Liver (tissue), 9 donors: ENCODE data around the gene PLPP6. TPM values are rescaled to one million over a fixed set of nuclear protein-coding genes. Genes with fewer than 3 reads are reported as not detected.

Experiments
- DNase-seq: peaks from one replicate; pipeline ENCODE4 v3.0.0-alpha.2; 2017; ENCODE audit warnings: low spot score
- H3K27ac ChIP-seq, 2 donors: one replicate each; pipeline ENCODE4 v1.7.0; 2013; ENCODE audit warnings: inconsistent platforms in 2 of 2, low read length in 2 of 2, control low read depth in 1 of 2, low read depth in 1 of 2, mild to moderate bottlenecking in 1 of 2
- H3K27me3 ChIP-seq, 4 donors: one replicate each; pipeline versions ENCODE4 v1.6.1 to v1.7.0; 2013; ENCODE audit warnings: low read length in 3 of 4, inconsistent platforms in 1 of 4, mild to moderate bottlenecking in 1 of 4, moderate library complexity in 1 of 4; ENCODE audit not compliant: control insufficient read depth in 4 of 4, insufficient read depth in 4 of 4
- H3K36me3 ChIP-seq, 4 donors: one replicate each; pipeline versions ENCODE4 v1.6.1 to v1.7.0; 2013; ENCODE audit warnings: low read length in 3 of 4, mild to moderate bottlenecking in 3 of 4, low read depth in 1 of 4, moderate library complexity in 1 of 4; ENCODE audit not compliant: control insufficient read depth in 4 of 4, insufficient read depth in 3 of 4
- H3K4me1 ChIP-seq, 4 donors: one replicate each; pipeline versions ENCODE4 v1.6.1 to v1.7.0; 2013; ENCODE audit warnings: low read length in 3 of 4, mild to moderate bottlenecking in 3 of 4, moderate library complexity in 1 of 4; ENCODE audit not compliant: control insufficient read depth in 4 of 4, insufficient read depth in 4 of 4
- H3K4me3 ChIP-seq, 3 donors: one replicate each; pipeline versions ENCODE4 v1.6.1 to v1.7.0; 2013; ENCODE audit warnings: low read length in 3 of 3, control low read depth in 1 of 3, low read depth in 1 of 3, mild to moderate bottlenecking in 1 of 3
- H3K9ac ChIP-seq, 2 donors: one replicate each; pipeline ENCODE4 v1.7.0; 2013; ENCODE audit warnings: low read length in 2 of 2, mild to moderate bottlenecking in 2 of 2, moderate library complexity in 2 of 2, control low read depth in 1 of 2, low read depth in 1 of 2
- H3K9me3 ChIP-seq, 4 donors: one replicate each; pipeline versions ENCODE4 v1.6.1 to v1.7.0; 2013; ENCODE audit warnings: low read length in 3 of 4; ENCODE audit not compliant: control insufficient read depth in 4 of 4
- CTCF ChIP-seq: fragments of 150-350 bp; IDR thresholded peaks from 2 replicates; pipeline ENCODE4 v1.5.1; 2017; ENCODE audit warnings: improper control_type of control experiment, low read depth, low read length; ENCODE audit not compliant: missing input control
- EGR1 ChIP-seq, 2 donors: IDR thresholded peaks; 2 replicates each; pipeline ENCODE4 v1.6.1; 2016 to 2018; ENCODE audit warnings: antibody characterized with exemption in 2 of 2, low read depth in 2 of 2
- FOXA1 ChIP-seq: IDR thresholded peaks from 2 replicates; pipeline ENCODE4 v1.6.1; 2016; ENCODE audit warnings: antibody characterized with exemption
- FOXA2 ChIP-seq: IDR thresholded peaks from 2 replicates; pipeline ENCODE4 v1.6.1; 2016; ENCODE audit warnings: antibody characterized with exemption
- GABPA ChIP-seq, 2 donors: IDR thresholded peaks in 1 of 2; conservative IDR thresholded peaks in 1 of 2; 2 replicates each; pipeline ENCODE4 v1.6.1; 2016; ENCODE audit warnings: antibody characterized with exemption in 2 of 2, mild to moderate bottlenecking in 1 of 2, moderate library complexity in 1 of 2
- HNF4A ChIP-seq, 2 donors: conservative IDR thresholded peaks; 2 replicates each; pipeline ENCODE4 v1.6.1; 2016; ENCODE audit warnings: antibody characterized with exemption in 2 of 2, mild to moderate bottlenecking in 2 of 2
- HNF4G ChIP-seq: IDR thresholded peaks from 2 replicates; pipeline ENCODE4 v1.6.1; 2016; ENCODE audit warnings: antibody characterized with exemption
- JUND ChIP-seq, 2 donors: IDR thresholded peaks; 2 replicates each; pipeline ENCODE4 v1.6.1; 2016; ENCODE audit warnings: antibody characterized with exemption in 2 of 2
- MAX ChIP-seq: IDR thresholded peaks from 2 replicates; pipeline ENCODE4 v1.6.1; 2016; ENCODE audit warnings: antibody characterized with exemption
- NR2F2 ChIP-seq: IDR thresholded peaks from 2 replicates; pipeline ENCODE4 v1.6.1; 2016; ENCODE audit warnings: antibody characterized with exemption
- RAD21 ChIP-seq, 2 donors: IDR thresholded peaks; 2 replicates each; pipeline ENCODE4 v1.6.1; 2016; ENCODE audit warnings: antibody characterized with exemption in 2 of 2, mild to moderate bottlenecking in 2 of 2
- REST ChIP-seq: IDR thresholded peaks from 2 replicates; pipeline ENCODE4 v1.6.1; 2016; ENCODE audit warnings: antibody characterized with exemption, mild to moderate bottlenecking
- RXRA ChIP-seq, 2 donors: IDR thresholded peaks; 2 replicates each; pipeline ENCODE4 v1.6.1; 2017 to 2018; ENCODE audit warnings: antibody characterized with exemption in 2 of 2, mild to moderate bottlenecking in 1 of 2
- SP1 ChIP-seq: IDR thresholded peaks from 2 replicates; pipeline ENCODE4 v1.6.1; 2018; ENCODE audit warnings: antibody characterized with exemption, mild to moderate bottlenecking
- TAF1 ChIP-seq: conservative IDR thresholded peaks from 2 replicates; pipeline ENCODE4 v1.6.1; 2016; ENCODE audit warnings: antibody characterized with exemption, mild to moderate bottlenecking
- YY1 ChIP-seq: IDR thresholded peaks from 2 replicates; pipeline ENCODE4 v1.6.1; 2016; ENCODE audit warnings: antibody characterized with exemption, mild to moderate bottlenecking
- WGBS: extraction: QIAGEN DNeasy Blood & Tissue Kit; methylation state at CpG from one replicate; pipeline ENCODE4 v1.1.7; 2013; 5-methylcytosine and 5-hydroxymethylcytosine counted together
- polyA plus RNA-seq, 2 donors: library from polyadenylated mRNA; stranded (reverse) in 1 of 2; unstranded in 1 of 2; fragments of 200-250 nt in 1 of 2; fragments of >200 nt in 1 of 2; fragmentation: Nextera tagmentation in 1 of 2; extraction: Ambion mirVana in 1 of 2; gene quantifications; one replicate each; pipeline versions ENCODE4 v1.2.1 to v1.2.3, GENCODE V29; 2013 to 2015
- total RNA-seq, 2 donors: library from RNA; depleted of rRNA; stranded (reverse); fragments of >200 nt; gene quantifications; one replicate each; pipeline ENCODE4 v1.2.3, GENCODE V29; 2014
- TF ChIP-seq, protein P1 (sequence below): IDR thresholded peaks from 2 replicates; pipeline ENCODE4 v1.6.1; 2016; ENCODE audit warnings: antibody characterized with exemption
- TF ChIP-seq, protein P2 (sequence below): IDR thresholded peaks from 2 replicates; pipeline ENCODE4 v1.6.1; 2016; ENCODE audit warnings: antibody characterized with exemption
- donor health status: healthy.
- donor health status: healthy.
- donor health status: healthy.
- donor health status: healthy.
- donor health status: healthy.

The PLPP6 gene
- total and polyA plus RNA-seq, 4 donors: 9.5 to 11.8 (median 11.1) TPM

DNA sequence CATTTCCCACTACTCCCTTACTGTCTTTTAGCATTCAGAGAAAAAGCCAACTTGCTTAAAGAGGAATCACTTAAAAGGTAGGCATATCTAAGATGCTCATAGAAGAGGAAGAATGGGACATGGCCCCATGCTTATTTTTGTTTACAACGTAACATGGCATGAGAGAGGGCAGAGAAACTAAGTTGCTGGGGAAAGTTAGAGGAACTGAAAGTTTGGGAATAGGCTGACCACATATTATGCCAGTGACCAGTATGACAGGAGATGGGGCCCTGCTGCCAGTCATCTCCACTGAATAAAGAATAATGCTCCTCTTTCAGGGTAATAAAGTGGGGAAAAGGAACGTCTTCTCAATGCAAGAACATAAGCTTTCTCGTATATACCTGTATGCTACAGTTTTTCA, 1.9 kb downstream of the PLPP6 start:
- H3K9ac ChIP-seq: peak overlapping the region in 1 of 2 donors; percentile 83
- H3K27me3 ChIP-seq: no peaks in the 10 kb centered on the region
- H3K27ac ChIP-seq: peak overlapping the region; percentile 94 to 97
- TF ChIP-seq SP1 (no peak), NR2F2 (no peak), HNF4G (no peak), HNF4A (conservative IDR thresholded peaks at IDR 0.05) (no peak), JUND (IDR thresholded peaks at IDR 0.05) (no peak), RXRA (IDR thresholded peaks at IDR 0.05) (no peak), FOXA2 (no peak), RAD21 (IDR thresholded peaks at IDR 0.05) (no peak)
- TF ChIP-seq, protein P1, sequence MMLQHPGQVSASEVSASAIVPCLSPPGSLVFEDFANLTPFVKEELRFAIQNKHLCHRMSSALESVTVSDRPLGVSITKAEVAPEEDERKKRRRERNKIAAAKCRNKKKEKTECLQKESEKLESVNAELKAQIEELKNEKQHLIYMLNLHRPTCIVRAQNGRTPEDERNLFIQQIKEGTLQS: no peak
- no peak for DNase-seq
- peaks cover 0 to 30% (median 12%) of the 10 kb centered on the region in 4 donors for H3K4me1 ChIP-seq
- no peaks in the 10 kb centered on the region for H3K36me3 ChIP-seq
- peak overlapping the region; percentile 69 to 95 (median 85) for H3K4me3 ChIP-seq
- H3K9me3 ChIP-seq: no peaks in the 10 kb centered on the region
- 79% methylated on average over 3 of the region's 3 CpGs for whole genome bisulfite sequencing

DNA sequence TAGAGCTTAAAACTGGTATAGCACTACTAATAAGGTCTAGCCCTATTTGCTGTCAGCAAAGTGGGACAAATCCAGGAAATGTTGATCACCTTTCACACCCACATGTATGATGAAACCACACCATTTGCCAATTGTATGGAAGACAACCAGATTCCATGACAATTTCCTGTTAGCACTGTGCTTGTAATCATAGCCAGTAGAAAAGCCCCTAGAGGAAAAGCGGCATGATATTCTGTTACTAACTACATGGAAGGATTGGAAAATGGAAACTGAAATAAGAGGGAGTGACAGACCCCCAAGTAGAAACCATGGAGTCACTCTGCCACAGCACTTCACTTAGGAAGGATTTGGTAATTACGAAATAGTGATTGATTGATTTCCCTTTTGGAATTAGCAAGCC, 3.3 kb downstream of the PLPP6 start:
- no peaks in the 10 kb centered on the region for H3K36me3 ChIP-seq
- no peaks in the 10 kb centered on the region for H3K9me3 ChIP-seq
- peak overlapping the region; percentile 69 to 95 (median 85) for H3K4me3 ChIP-seq
- peaks cover 0 to 30% (median 12%) of the 10 kb centered on the region in 4 donors for H3K4me1 ChIP-seq
- H3K27ac ChIP-seq: peak overlapping the region; percentile 94 to 97
- no peak for DNase-seq
- WGBS: 47% methylated on average over 2 of the region's 2 CpGs
- H3K27me3 ChIP-seq: no peaks in the 10 kb centered on the region
- TF ChIP-seq HNF4A (conservative IDR thresholded peaks at IDR 0.05): peak in 1 of 2 donors; percentile 31
- TF ChIP-seq TAF1: no peak
- TF ChIP-seq EGR1 (IDR thresholded peaks at IDR 0.05; ENCODE audit: low read depth in 2 of 2): peak in 1 of 2 donors; percentile 77
- TF ChIP-seq, protein P2, sequence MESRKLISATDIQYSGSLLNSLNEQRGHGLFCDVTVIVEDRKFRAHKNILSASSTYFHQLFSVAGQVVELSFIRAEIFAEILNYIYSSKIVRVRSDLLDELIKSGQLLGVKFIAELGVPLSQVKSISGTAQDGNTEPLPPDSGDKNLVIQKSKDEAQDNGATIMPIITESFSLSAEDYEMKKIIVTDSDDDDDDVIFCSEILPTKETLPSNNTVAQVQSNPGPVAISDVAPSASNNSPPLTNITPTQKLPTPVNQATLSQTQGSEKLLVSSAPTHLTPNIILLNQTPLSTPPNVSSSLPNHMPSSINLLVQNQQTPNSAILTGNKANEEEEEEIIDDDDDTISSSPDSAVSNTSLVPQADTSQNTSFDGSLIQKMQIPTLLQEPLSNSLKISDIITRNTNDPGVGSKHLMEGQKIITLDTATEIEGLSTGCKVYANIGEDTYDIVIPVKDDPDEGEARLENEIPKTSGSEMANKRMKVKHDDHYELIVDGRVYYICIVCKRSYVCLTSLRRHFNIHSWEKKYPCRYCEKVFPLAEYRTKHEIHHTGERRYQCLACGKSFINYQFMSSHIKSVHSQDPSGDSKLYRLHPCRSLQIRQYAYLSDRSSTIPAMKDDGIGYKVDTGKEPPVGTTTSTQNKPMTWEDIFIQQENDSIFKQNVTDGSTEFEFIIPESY: peak; percentile 28
- TF ChIP-seq RXRA (IDR thresholded peaks at IDR 0.05): peak; percentile 42 to 61
- TF ChIP-seq, protein P1: peak; percentile 65
- peak; percentile 41 for TF ChIP-seq REST
- no peak for TF ChIP-seq FOXA2
- TF ChIP-seq NR2F2: no peak
- peak in 1 of 2 donors; percentile 28 for TF ChIP-seq JUND (IDR thresholded peaks at IDR 0.05)
- TF ChIP-seq GABPA (IDR thresholded peaks at IDR 0.05 in 1 of 2, conservative IDR thresholded peaks at IDR 0.05 in 1 of 2): peak; percentile 61 to 81
- TF ChIP-seq HNF4G: no peak
- peak; percentile 8 to 26 for TF ChIP-seq RAD21 (IDR thresholded peaks at IDR 0.05)
- peak; percentile 86 for TF ChIP-seq MAX
- peak; percentile 78 for TF ChIP-seq YY1
- no peak for TF ChIP-seq FOXA1
- TF ChIP-seq CTCF: no peak
- peak; percentile 71 for TF ChIP-seq SP1
- H3K9ac ChIP-seq: peak overlapping the region; percentile 23 to 83
